T-helper 17 cell (primary cell): ENCODE data around the gene KRT82. TPM values are rescaled to one million over a fixed set of nuclear protein-coding genes. Genes with fewer than 3 reads are reported as not detected.

ENCODE experiments used
- ATAC-seq: fragments of 150-1000 bp; cut with Tn5 transposase; 2 replicates; pipeline ENCODE4 v1.10.0; 2021; ENCODE audit warnings: mild to moderate bottlenecking, moderate library complexity
- DNase-seq, 3 donors: peaks; one replicate each; pipeline versions ENCODE4 v3.0.0 to v3.0.0-alpha.2; 2020 to 2021
- H3K9me3 ChIP-seq: one replicate; pipeline ENCODE4 v1.7.0; 2013; ENCODE audit warnings: low read length, mild to moderate bottlenecking; ENCODE audit not compliant: control insufficient read depth, poor library complexity, severe bottlenecking
- H3K27ac Mint-ChIP-seq: one replicate; pipeline ENCODE4 v1.8.0; 2022; ENCODE audit warnings: mild to moderate bottlenecking, moderate library complexity, mixed read lengths
- H3K27me3 Mint-ChIP-seq: one replicate; pipeline ENCODE4 v1.8.0; 2022; ENCODE audit warnings: mixed read lengths
- H3K36me3 Mint-ChIP-seq: one replicate; pipeline ENCODE4 v1.8.0; 2022; ENCODE audit warnings: low read depth, mixed read lengths
- H3K4me1 Mint-ChIP-seq: one replicate; pipeline ENCODE4 v1.8.0; 2022; ENCODE audit warnings: mild to moderate bottlenecking, mixed read lengths
- H3K4me3 Mint-ChIP-seq: one replicate; pipeline ENCODE4 v1.8.0; 2022; ENCODE audit warnings: mild to moderate bottlenecking, moderate library complexity, mixed read lengths
- total RNA-seq, 4 donors: library from RNA in 2 of 4; stranded (reverse) in 2 of 4; gene quantifications; one replicate each; pipeline ENCODE4 v1.2.3 and lab custom pipeline; 2022 to 2026

The KRT82 gene
- total RNA-seq, 2 donors from 2014 or later = not detected

DNA sequence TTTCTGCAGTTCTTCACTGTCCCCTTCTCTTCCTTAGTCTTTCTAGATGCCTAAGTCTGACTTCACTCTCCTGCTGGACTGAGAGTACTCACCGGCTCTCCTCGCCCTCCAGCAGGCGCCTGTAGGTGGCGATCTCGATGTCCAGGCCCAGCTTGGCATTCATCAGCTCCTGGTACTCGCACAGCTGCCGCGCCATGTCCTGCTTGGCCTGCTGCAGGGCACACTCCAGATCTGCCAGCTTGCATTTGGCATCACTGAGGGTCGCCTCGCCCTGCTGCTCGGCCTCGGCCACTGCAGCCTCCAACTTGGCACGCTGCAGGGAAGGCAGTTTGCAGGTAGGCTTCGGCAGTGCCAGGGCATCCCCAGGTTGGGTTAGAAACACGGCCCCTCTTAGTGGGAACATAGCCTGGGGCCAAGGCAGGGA lies 25.9 kb downstream of the KRT82 start:
- DNase-seq (no peak), ATAC-seq (no peak)
- H3K27me3 Mint-ChIP-seq = peaks cover 40% of the 10 kb centered on the region
- no peaks in the 10 kb centered on the region for H3K9me3 ChIP-seq
- no peaks in the 10 kb centered on the region for H3K36me3 Mint-ChIP-seq
- no peak overlapping the region for H3K4me3 Mint-ChIP-seq
- H3K27ac Mint-ChIP-seq = no peak overlapping the region
- H3K4me1 Mint-ChIP-seq = peaks cover 6% of the 10 kb centered on the region

DNA sequence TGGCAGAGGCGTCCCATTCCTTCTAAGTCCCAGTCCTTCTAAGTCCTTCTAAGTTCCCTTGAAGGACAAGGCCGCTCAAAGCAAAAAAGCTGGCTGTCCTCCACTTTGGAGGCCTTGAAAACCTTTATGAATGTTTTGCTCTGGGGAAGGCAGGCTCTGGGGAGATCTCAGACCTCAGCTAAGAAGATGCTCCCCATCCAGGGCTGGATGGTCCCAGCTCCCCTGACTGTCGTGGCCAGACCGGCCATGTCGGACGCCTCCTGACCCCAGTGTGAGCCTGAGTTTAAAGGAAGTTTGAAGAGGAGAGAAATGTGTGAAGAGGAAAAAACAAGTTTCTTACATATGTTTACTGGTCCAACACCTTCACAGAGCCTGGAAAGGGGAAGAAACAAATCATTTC lies 26.6 kb downstream of the KRT82 start:
- Mint-ChIP-seq H3K4me3 (no peak overlapping the region), H3K4me1 (peaks cover 6% of the 10 kb centered on the region), H3K36me3 (no peaks in the 10 kb centered on the region), H3K27ac (no peak overlapping the region), H3K27me3 (peaks cover 40% of the 10 kb centered on the region)
- ATAC-seq (no peak), DNase-seq (no peak)
- no peaks in the 10 kb centered on the region for H3K9me3 ChIP-seq

GRCh38 chr12:52378091-52378490 lies 28.0 kb downstream of the KRT82 start:
- Mint-ChIP-seq H3K27ac (no peak overlapping the region), H3K27me3 (peaks cover 40% of the 10 kb centered on the region), H3K36me3 (no peaks in the 10 kb centered on the region), H3K4me1 (peaks cover 5% of the 10 kb centered on the region), H3K4me3 (no peak overlapping the region)
- ATAC-seq (no peak), DNase-seq (no peak)
- no peaks in the 10 kb centered on the region for H3K9me3 ChIP-seq

- Mint-ChIP-seq H3K27me3 (peaks cover 45% of the 10 kb centered on the region), H3K36me3 (no peaks in the 10 kb centered on the region), H3K27ac (no peak overlapping the region), H3K4me3 (no peak overlapping the region), H3K4me1 (no peaks in the 10 kb centered on the region)
- no peaks in the 10 kb centered on the region for H3K9me3 ChIP-seq
- no peak for ATAC-seq
- no peak for DNase-seq
These were observed 28.9 kb downstream of the KRT82 start for GRCh38 chr12:52377266-52377665.

DNA sequence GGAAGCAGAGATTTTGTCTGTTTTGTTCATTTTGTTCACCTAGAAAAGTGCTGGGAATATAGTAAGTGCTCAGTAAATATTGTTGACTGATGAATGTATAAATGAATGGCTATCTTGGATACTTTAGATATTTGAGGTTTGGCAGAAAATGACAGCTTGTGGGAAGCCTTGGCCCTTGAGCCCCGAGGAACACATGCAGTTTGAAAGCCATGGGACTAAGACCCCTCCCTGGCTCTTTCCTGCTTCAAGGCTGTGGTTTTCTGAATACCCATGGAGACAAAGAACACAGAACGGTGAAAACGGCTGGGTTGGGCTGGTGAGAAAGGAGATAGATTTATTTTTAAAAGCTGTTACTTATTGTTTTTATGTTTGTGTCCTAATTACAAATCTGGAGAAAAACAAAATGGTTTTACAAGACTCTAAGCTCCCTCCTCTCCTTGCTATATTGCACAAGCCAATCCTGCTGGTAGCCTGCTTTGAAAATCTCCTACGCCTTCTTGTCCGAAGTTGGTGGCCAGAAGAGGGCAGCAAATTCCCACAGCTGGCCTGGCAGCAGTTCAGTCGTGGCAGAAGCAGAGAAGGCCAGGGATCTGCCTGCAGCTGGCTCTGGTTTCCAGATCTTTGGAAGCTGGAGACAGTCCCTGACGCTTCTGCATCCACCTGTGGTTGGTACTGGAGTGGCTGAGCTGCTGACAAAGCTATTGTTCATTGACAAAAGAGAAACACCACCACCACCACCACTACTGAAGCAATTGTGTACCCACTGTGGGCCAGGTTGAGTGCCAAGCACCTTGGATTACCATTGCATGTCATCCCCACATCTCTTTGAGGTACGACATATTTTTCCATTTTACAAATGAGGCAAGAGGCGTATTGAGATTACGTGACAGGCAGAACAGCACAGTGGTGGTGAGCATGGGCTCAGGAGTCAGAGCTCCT lies 33.6 kb downstream of the KRT82 start:
- Mint-ChIP-seq H3K4me3 (no peak overlapping the region), H3K4me1 (peaks cover 5% of the 10 kb centered on the region), H3K27me3 (peaks cover 68% of the 10 kb centered on the region), H3K36me3 (peaks cover 2% of the 10 kb centered on the region), H3K27ac (no peak overlapping the region)
- peak in 1 of 3 donors; percentile 30 for DNase-seq
- H3K9me3 ChIP-seq = no peaks in the 10 kb centered on the region
- peak; percentile 37 for ATAC-seq

DNA sequence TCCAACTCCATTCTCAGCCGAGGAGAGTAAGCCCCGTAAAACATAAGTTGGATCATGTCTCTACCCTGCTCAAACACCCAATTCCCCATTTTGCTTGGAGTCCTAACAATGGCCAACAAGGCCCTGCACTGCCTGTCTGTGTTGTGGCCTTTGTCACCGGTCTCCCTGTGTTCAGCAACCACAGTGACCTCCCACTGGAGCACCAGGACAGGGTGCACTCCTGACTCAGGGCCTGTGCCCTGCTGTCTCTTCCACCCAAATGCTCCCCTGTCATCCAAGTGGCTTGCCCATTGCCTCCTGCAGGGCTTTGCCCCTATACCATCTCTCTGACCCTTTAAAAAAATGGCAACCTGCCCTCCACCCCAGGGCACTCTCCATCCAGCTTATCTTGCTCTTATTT lies 34.4 kb downstream of the KRT82 start:
- H3K27me3 Mint-ChIP-seq = peaks cover 67% of the 10 kb centered on the region
- DNase-seq (no peak), ATAC-seq (no peak)
- H3K9me3 ChIP-seq = no peaks in the 10 kb centered on the region
- peaks cover 2% of the 10 kb centered on the region for H3K36me3 Mint-ChIP-seq
- H3K4me3 Mint-ChIP-seq = no peak overlapping the region
- peaks cover 5% of the 10 kb centered on the region for H3K4me1 Mint-ChIP-seq
- peak overlapping the region; percentile 54 for H3K27ac Mint-ChIP-seq

DNA sequence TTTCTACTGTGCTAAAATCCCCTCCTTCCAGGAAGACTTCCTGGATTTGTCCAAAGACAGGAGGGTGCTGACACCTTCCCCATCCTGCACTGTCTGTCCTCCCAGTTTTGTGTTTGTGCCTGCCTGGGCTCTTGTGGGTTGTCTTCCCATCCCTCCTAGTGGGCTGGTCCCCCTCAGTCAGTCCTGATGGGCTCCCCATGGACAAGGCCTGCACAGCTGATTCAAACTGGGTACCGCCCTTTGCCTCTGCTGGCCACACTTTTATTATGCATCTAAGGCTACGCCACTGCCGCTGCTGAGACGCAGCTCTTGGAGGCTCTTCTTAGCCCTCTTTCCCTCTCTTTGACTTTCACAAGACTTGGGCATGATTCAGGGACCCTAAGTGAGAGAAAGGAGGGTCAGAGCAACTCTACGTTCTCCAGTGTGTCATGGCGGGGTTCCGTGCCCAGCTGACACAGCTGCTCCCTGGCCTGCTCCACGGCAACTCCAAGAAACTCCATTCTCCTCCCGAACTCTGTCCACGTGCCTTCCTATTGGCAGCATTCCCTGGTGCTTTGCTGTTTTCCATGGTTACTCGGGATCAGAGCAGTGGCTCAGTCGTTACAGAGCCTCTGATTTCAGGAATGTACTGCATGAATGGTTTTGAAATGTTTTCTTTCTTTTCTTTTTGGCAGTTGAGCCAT lies 35.1 kb downstream of the KRT82 start:
- ATAC-seq (no peak), DNase-seq (no peak)
- peak overlapping the region; percentile 54 for H3K27ac Mint-ChIP-seq
- H3K27me3 Mint-ChIP-seq = peaks cover 67% of the 10 kb centered on the region
- no peaks in the 10 kb centered on the region for H3K9me3 ChIP-seq
- H3K36me3 Mint-ChIP-seq = peaks cover 2% of the 10 kb centered on the region
- peak overlapping the region; percentile 28 for H3K4me3 Mint-ChIP-seq
- H3K4me1 Mint-ChIP-seq = peaks cover 7% of the 10 kb centered on the region

DNA sequence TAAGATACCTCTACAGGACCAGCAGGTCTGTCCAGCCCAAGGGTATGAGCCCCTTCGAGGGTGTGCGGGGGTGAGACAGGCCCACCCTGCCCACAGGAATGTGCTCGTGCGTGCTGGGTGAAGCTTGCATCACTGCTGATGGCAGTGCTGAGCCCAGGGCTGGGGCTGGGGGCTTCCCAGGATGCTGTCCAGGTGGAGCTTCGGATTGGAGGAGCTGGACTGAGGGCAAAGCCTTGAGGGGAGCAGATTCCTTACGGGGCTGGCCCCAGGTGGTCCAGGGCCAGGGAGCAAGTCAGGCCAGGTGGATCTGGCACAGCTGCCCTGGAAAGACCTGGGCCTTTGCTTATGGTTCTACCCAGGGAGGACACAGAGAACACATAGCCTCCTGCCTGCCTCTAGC lies 36.3 kb downstream of the KRT82 start:
- peaks cover 2% of the 10 kb centered on the region for H3K36me3 Mint-ChIP-seq
- no peaks in the 10 kb centered on the region for H3K9me3 ChIP-seq
- no peak overlapping the region for H3K4me3 Mint-ChIP-seq
- ATAC-seq (no peak), DNase-seq (no peak)
- peaks cover 65% of the 10 kb centered on the region for H3K27me3 Mint-ChIP-seq
- H3K4me1 Mint-ChIP-seq = peaks cover 7% of the 10 kb centered on the region
- H3K27ac Mint-ChIP-seq = peak overlapping the region; percentile 54

GRCh38 chr12:52369211-52369610 lies 36.9 kb downstream of the KRT82 start:
- ATAC-seq (no peak), DNase-seq (no peak)
- Mint-ChIP-seq H3K27ac (no peak overlapping the region), H3K36me3 (peaks cover 2% of the 10 kb centered on the region), H3K4me3 (no peak overlapping the region), H3K27me3 (peaks cover 71% of the 10 kb centered on the region), H3K4me1 (peaks cover 7% of the 10 kb centered on the region)
- H3K9me3 ChIP-seq = no peaks in the 10 kb centered on the region

- ATAC-seq = no peak
- no peak overlapping the region for H3K27ac Mint-ChIP-seq
- H3K9me3 ChIP-seq = no peaks in the 10 kb centered on the region
- H3K36me3 Mint-ChIP-seq = peaks cover 2% of the 10 kb centered on the region
- peaks cover 7% of the 10 kb centered on the region for H3K4me1 Mint-ChIP-seq
- no peak overlapping the region for H3K4me3 Mint-ChIP-seq
- DNase-seq = no peak
- peaks cover 77% of the 10 kb centered on the region for H3K27me3 Mint-ChIP-seq
These were observed 37.6 kb downstream of the KRT82 start for GRCh38 chr12:52368508-52368907.

DNA sequence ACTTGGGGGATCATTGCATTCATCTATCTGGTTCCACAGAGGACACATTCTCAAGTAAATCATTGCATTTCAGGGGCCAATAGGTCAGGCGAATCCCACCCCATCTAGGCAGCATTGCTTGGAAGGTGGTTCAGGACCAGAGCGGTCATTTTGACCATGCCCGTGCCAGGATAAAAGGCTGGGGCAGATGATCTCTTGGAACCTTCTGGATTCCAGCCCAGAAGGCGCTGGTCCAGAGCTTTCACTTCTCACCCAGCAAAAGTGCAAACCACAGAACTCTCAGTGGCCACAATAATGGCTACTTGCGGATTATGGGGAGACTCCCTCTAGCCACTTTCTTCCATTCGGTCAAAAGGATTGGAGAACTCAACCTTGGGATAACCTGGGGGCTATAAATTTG lies 38.3 kb downstream of the KRT82 start:
- H3K9me3 ChIP-seq = no peaks in the 10 kb centered on the region
- Mint-ChIP-seq H3K27ac (no peak overlapping the region), H3K4me3 (no peak overlapping the region), H3K36me3 (peaks cover 2% of the 10 kb centered on the region), H3K27me3 (peaks cover 83% of the 10 kb centered on the region), H3K4me1 (peaks cover 7% of the 10 kb centered on the region)
- DNase-seq = no peak
- ATAC-seq = no peak

GRCh38 chr12:52366738-52367485 lies 39.2 kb downstream of the KRT82 start, which contains the start of gene KRT85:
Gene KRT85 (minus strand): TSS chr12:52367481. CDS start chr12:52367405, 76 bp downstream.
- Mint-ChIP-seq H3K36me3 (peaks cover 2% of the 10 kb centered on the region), H3K4me3 (no peak within 1 kb of the TSS), H3K27me3 (peaks cover 77% of the 10 kb centered on the region), H3K27ac (no peak within 1 kb of the TSS), H3K4me1 (peaks cover 7% of the 10 kb centered on the region)
- no peaks in the 10 kb centered on the region for H3K9me3 ChIP-seq
- ATAC-seq (no peak), DNase-seq (no peak)

GRCh38 chr12:52364901-52365489 lies 41.1 kb downstream of the KRT82 start:
- no peaks in the 10 kb centered on the region for H3K9me3 ChIP-seq
- no peak for ATAC-seq
- Mint-ChIP-seq H3K4me3 (no peak overlapping the region), H3K4me1 (peaks cover 5% of the 10 kb centered on the region), H3K36me3 (no peaks in the 10 kb centered on the region), H3K27ac (no peak overlapping the region), H3K27me3 (peaks cover 66% of the 10 kb centered on the region)
- no peak for DNase-seq
